ENCODE results near the gene FAP. TPM values are rescaled to one million over a fixed set of nuclear protein-coding genes. Genes with fewer than 3 reads are reported as not detected.

Gene FAP
- polyA plus RNA-seq, 2 of the 4 experiments (the other 2 are of a cell fraction) = 0.03 to 0.16 TPM

GRCh38 chr2:162143969-162144368 is 99.3 kb downstream of the FAP start (continued):
- no peak for TF ChIP-seq MAX (IDR thresholded peaks at IDR 0.05)
- TF ChIP-seq TP53 (CRISPR knock-in tag; IDR thresholded peaks at IDR 0.05) = no peak
- TF ChIP-seq HDAC2 (IDR thresholded peaks at IDR 0.05) = no peak
- TF ChIP-seq, protein P1, sequence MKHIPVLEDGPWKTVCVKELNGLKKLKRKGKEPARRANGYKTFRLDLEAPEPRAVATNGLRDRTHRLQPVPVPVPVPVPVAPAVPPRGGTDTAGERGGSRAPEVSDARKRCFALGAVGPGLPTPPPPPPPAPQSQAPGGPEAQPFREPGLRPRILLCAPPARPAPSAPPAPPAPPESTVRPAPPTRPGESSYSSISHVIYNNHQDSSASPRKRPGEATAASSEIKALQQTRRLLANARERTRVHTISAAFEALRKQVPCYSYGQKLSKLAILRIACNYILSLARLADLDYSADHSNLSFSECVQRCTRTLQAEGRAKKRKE (CRISPR knock-in tag; IDR thresholded peaks at IDR 0.05; ENCODE audit: low read depth) = no peak

DNA sequence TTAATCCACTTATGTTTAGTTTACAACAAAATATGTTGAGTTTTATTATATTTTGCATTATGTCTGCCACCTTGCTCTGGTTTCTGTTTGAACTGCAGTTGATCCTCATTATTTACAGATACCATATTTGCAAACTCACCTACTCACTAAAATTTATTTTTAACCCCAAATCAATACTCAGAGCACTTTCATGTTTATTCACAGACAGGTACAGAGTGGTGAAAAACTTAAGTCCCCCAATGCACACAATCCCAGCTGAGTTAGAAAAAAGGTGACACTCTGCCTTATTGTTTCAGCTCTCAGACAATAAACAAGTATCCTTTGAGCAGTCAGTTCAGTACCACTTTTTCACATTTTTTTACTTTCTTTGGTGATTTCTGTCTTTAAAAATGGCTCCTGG is 104.9 kb downstream of the FAP start:
- no peaks in the 10 kb centered on the region for H3K4me1 ChIP-seq
- ATAC-seq (no peak), DNase-seq (ENCODE audit: low read depth in 1 of 2, low spot score in 1 of 2) (no peak), FAIRE-seq (no peak)
- H3K4me3 ChIP-seq = no peak overlapping the region
- TF ChIP-seq, protein P2, sequence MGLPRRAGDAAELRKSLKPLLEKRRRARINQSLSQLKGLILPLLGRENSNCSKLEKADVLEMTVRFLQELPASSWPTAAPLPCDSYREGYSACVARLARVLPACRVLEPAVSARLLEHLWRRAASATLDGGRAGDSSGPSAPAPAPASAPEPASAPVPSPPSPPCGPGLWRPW (IDR thresholded peaks at IDR 0.05) = no peak
- TF ChIP-seq JUN (IDR thresholded peaks at IDR 0.05) = no peak
- no peak for TF ChIP-seq GATA3 (IDR thresholded peaks at IDR 0.05; ENCODE audit: borderline replicate concordance)
- no peak for TF ChIP-seq RCOR1 (IDR thresholded peaks at IDR 0.05; ENCODE audit: low read depth, low read length)
- no peak for TF ChIP-seq RAD21 (conservative IDR thresholded peaks at IDR 0.05 in 1 of 2, IDR thresholded peaks at IDR 0.05 in 1 of 2)
- no peak for TF ChIP-seq MAFK (IDR thresholded peaks at IDR 0.05; ENCODE audit: partially characterized antibody)
- TF ChIP-seq SMC3 (IDR thresholded peaks at IDR 0.05) = no peak
- TF ChIP-seq BHLHE40 (IDR thresholded peaks at IDR 0.05; ENCODE audit: low read depth, low read length) = no peak
- no peak for TF ChIP-seq TFCP2L1 (CRISPR knock-in tag; IDR thresholded peaks at IDR 0.05)
- TF ChIP-seq HOXB5 (CRISPR knock-in tag; IDR thresholded peaks at IDR 0.05) = no peak
- no peak for TF ChIP-seq SREBF2 (IDR thresholded peaks at IDR 0.05)
- TF ChIP-seq, protein P3, sequence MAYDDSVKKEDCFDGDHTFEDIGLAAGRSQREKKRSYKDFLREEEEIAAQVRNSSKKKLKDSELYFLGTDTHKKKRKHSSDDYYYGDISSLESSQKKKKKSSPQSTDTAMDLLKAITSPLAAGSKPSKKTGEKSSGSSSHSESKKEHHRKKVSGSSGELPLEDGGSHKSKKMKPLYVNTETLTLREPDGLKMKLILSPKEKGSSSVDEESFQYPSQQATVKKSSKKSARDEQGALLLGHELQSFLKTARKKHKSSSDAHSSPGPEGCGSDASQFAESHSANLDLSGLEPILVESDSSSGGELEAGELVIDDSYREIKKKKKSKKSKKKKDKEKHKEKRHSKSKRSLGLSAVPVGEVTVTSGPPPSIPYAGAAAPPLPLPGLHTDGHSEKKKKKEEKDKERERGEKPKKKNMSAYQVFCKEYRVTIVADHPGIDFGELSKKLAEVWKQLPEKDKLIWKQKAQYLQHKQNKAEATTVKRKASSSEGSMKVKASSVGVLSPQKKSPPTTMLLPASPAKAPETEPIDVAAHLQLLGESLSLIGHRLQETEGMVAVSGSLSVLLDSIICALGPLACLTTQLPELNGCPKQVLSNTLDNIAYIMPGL (CRISPR knock-in tag; IDR thresholded peaks at IDR 0.05; ENCODE audit: borderline replicate concordance) = no peak
- no peak for TF ChIP-seq MYC (IDR thresholded peaks at IDR 0.05; ENCODE audit: borderline replicate concordance, low read length)
- no peaks in the 10 kb centered on the region for H3K9me3 ChIP-seq
- ChIA-PET POLR2A (no interaction called here), CTCF (interaction anchor here (1.6 kb wide), 1 partner anchor 15 kb away, joined by 7 read pairs; the partner anchor contains the start of gene GCG)
- no peak overlapping the region for H3K27ac ChIP-seq
- no peak overlapping the region for H3K4me2 ChIP-seq

GRCh38 chr2:162127422-162127821 is 115.8 kb downstream of the FAP start:
- TF ChIP-seq KDM5A (IDR thresholded peaks at IDR 0.05) = no peak
- no peak for TF ChIP-seq SMC3 (IDR thresholded peaks at IDR 0.05)
- 69% methylated on average over 2 of the region's 2 CpGs for WGBS (ENCODE audit: missing lambda C conversion rate)
- H3K9me3 ChIP-seq = no peaks in the 10 kb centered on the region
- no peak overlapping the region for H3K27ac ChIP-seq
- ChIA-PET POLR2A (no interaction called here), CTCF (no interaction called here)
- no peaks in the 10 kb centered on the region for H3K4me1 ChIP-seq
- ATAC-seq = no peak
- DNase-seq (ENCODE audit: low read depth in 1 of 2, low spot score in 1 of 2) = no peak
- H3K4me2 ChIP-seq = no peak overlapping the region
- no peak for FAIRE-seq
- H3K4me3 ChIP-seq = no peak overlapping the region

DNA sequence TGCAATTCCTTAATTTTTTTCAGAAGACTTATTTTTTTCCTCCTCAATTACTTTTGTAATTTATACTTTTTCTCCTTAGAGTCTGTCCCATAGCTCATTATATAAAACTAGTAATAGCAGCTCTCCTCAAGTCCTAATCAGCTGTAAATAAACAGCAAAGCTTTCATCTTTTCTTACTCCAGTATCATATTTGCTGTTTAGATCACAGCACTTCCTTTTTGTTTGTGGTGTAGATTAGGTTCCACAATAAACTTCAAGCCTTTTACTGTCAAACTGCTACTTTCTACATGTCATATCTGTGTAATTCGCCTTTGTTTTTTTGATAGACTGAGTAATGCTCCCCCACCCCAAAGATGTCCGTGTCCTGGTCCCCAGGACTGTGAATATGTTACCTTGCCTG is 116.7 kb downstream of the FAP start:
- Histone ChIP-seq H3K9me3 (no peaks in the 10 kb centered on the region), H3K4me1 (no peaks in the 10 kb centered on the region), H3K4me3 (no peak overlapping the region), H3K4me2 (no peak overlapping the region), H3K27ac (no peak overlapping the region)
- WGBS (ENCODE audit: missing lambda C conversion rate) = 9% methylated on average over 2 of the region's 2 CpGs
- CTCF ChIA-PET = interaction anchor here (1.0 to 1.5 kb wide), 4 partner anchors 27 to 539 kb away, joined by 3 to 5 read pairs (median 3); no protein-coding TSS in a partner anchor
- TF ChIP-seq NPAS2 (CRISPR knock-in tag; IDR thresholded peaks at IDR 0.05; ENCODE audit: borderline replicate concordance) (no peak), EHF (CRISPR knock-in tag; IDR thresholded peaks at IDR 0.05) (no peak), HOXA7 (CRISPR knock-in tag; IDR thresholded peaks at IDR 0.05) (no peak), HOXB13 (CRISPR knock-in tag; IDR thresholded peaks at IDR 0.05; ENCODE audit: low read depth) (no peak), RNF2 (IDR thresholded peaks at IDR 0.05; ENCODE audit: borderline replicate concordance, low read depth) (no peak), NR3C1 (IDR thresholded peaks at IDR 0.05) (no peak), KDM5A (IDR thresholded peaks at IDR 0.05) (no peak), CEBPB (IDR thresholded peaks at IDR 0.05) (no peak), MAZ (IDR thresholded peaks at IDR 0.05; ENCODE audit: borderline replicate concordance, low read depth, low read length) (no peak), TP53 (CRISPR knock-in tag; IDR thresholded peaks at IDR 0.05) (no peak), ZFP36 (IDR thresholded peaks at IDR 0.05; ENCODE audit: borderline replicate concordance, partially characterized antibody) (no peak), EHMT2 (IDR thresholded peaks at IDR 0.05; ENCODE audit: low read depth) (no peak), MAFK (IDR thresholded peaks at IDR 0.05; ENCODE audit: partially characterized antibody) (no peak)
- TF ChIP-seq, protein P4, sequence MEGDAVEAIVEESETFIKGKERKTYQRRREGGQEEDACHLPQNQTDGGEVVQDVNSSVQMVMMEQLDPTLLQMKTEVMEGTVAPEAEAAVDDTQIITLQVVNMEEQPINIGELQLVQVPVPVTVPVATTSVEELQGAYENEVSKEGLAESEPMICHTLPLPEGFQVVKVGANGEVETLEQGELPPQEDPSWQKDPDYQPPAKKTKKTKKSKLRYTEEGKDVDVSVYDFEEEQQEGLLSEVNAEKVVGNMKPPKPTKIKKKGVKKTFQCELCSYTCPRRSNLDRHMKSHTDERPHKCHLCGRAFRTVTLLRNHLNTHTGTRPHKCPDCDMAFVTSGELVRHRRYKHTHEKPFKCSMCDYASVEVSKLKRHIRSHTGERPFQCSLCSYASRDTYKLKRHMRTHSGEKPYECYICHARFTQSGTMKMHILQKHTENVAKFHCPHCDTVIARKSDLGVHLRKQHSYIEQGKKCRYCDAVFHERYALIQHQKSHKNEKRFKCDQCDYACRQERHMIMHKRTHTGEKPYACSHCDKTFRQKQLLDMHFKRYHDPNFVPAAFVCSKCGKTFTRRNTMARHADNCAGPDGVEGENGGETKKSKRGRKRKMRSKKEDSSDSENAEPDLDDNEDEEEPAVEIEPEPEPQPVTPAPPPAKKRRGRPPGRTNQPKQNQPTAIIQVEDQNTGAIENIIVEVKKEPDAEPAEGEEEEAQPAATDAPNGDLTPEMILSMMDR (IDR thresholded peaks at IDR 0.05) = no peak
- TF ChIP-seq, protein P1 (CRISPR knock-in tag; IDR thresholded peaks at IDR 0.05; ENCODE audit: low read depth) = no peak
- no peak for DNase-seq (ENCODE audit: low read depth in 1 of 2, low spot score in 1 of 2)
- POLR2A ChIA-PET = no interaction called here
- no peak for ATAC-seq
- no peak for FAIRE-seq

All from A549 (cell line).